Mammary epithelial cell (primary cell): ENCODE measurements around the gene NRN1.

Experiments
- EZH2 ChIP-seq: IDR thresholded peaks from 2 replicates; pipeline ENCODE4 v1.6.1; 2012; ENCODE audit warnings: low read length, inconsistent platforms, borderline replicate concordance
- TF ChIP-seq, protein P1 (sequence below), 2 donors: IDR thresholded peaks in 1 of 2; conservative IDR thresholded peaks in 1 of 2; 2 replicates each; pipeline ENCODE4 v1.5.1; 2011 to 2012; ENCODE audit warnings: inconsistent platforms in 2 of 2, low read length in 2 of 2, mild to moderate bottlenecking in 2 of 2, control low read depth in 1 of 2, low read depth in 1 of 2; ENCODE audit not compliant: insufficient read depth in 1 of 2; ENCODE audit errors: extremely low read depth in 1 of 2

DNA sequence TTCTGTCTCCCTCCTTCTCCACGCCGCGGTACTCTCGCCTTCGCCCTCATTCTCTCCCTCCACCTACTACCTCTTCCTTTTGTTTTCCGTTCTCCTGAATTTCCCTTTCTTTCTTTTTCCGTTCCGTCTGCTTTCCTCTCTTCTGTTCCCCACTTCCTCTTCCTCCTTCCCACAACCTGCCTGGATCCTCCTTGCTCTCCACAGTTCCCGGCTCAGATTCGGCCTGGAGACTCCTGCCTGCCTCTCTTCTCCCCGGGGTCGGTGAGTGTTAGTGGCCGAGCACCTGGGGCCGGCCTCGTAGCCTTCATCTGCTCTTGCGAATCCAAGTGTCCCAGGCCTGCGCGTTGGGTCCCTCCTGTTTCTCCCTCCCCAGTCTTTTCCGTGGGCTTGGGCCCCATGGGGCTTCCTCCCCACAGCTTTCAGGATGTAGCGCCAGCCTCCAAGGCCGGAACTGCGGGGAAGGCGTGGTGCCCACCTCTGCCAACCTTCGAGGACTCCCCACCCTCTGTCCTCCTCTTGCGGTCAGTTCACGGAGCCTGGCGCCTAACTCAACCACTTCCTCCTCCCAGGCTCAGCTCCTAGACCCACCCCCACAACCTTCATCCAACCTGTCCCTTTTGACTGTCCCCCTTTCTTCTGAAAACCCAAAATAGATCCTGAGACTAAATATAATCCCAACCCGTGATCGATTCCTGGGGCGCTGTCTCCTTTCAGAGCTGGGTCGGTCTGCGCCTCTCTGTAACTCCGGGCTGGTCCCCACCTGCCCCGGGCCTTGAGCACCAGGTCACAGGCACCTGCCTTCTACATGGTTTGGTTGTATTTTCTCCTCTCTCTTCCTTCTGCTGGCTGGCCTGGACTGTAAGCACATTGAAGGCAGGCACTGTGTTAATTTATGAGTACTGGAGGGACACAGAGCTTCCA lies 6.8 kb downstream of the NRN1 start:
- TF ChIP-seq, protein P1, sequence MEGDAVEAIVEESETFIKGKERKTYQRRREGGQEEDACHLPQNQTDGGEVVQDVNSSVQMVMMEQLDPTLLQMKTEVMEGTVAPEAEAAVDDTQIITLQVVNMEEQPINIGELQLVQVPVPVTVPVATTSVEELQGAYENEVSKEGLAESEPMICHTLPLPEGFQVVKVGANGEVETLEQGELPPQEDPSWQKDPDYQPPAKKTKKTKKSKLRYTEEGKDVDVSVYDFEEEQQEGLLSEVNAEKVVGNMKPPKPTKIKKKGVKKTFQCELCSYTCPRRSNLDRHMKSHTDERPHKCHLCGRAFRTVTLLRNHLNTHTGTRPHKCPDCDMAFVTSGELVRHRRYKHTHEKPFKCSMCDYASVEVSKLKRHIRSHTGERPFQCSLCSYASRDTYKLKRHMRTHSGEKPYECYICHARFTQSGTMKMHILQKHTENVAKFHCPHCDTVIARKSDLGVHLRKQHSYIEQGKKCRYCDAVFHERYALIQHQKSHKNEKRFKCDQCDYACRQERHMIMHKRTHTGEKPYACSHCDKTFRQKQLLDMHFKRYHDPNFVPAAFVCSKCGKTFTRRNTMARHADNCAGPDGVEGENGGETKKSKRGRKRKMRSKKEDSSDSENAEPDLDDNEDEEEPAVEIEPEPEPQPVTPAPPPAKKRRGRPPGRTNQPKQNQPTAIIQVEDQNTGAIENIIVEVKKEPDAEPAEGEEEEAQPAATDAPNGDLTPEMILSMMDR (conservative IDR thresholded peaks at IDR 0.05 in 1 of 2, IDR thresholded peaks at IDR 0.05 in 1 of 2; ENCODE audit: extremely low read depth in 1 of 2, insufficient read depth in 1 of 2, low read depth in 1 of 2, low read length in 2 of 2), result no peak
- TF ChIP-seq EZH2, result peak; percentile 55
